ENCODE measurements around the gene OR2M2. TPM values are rescaled to one million over a fixed set of nuclear protein-coding genes. Genes with fewer than 3 reads are reported as not detected.

OR2M2 gene
- total RNA-seq, 1 donor from 2014 or later: not detected

GRCh38 chr1:248215880-248216279, 41.3 kb downstream of the OR2M2 start:
- intact Hi-C loops (cut with DNase I): no loop called here

DNA sequence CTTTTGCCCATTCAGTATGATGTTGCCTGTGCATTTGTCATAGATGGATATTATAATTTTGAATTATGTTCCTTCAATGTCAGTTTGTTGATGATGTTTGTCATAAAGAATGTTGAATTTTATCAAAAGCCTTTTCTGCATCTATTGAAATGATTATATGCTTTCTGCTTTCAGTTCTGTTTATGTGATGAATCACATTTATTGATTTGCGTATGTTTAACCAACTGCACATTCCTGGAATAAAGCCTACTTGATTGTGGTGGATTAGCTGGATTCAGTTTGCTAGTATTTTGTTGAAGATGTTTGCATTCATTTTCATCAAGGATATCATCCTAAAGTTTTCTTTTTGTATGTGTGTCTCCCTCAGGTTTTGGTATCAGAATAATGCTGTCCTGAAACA, 50.9 kb downstream of the OR2M2 start:
- no peak for DNase-seq (ENCODE audit: low spot score in 2 of 2)
- Histone ChIP-seq H3K4me1 (no peaks in the 10 kb centered on the region), H3K4me3 (no peak overlapping the region), H3K36me3 (no peaks in the 10 kb centered on the region), H3K27me3 (no peaks in the 10 kb centered on the region), H3K27ac (no peak overlapping the region), H3K9me3 (no peaks in the 10 kb centered on the region)
- intact Hi-C loops (cut with DNase I): no loop called here
- TF ChIP-seq, protein P1, sequence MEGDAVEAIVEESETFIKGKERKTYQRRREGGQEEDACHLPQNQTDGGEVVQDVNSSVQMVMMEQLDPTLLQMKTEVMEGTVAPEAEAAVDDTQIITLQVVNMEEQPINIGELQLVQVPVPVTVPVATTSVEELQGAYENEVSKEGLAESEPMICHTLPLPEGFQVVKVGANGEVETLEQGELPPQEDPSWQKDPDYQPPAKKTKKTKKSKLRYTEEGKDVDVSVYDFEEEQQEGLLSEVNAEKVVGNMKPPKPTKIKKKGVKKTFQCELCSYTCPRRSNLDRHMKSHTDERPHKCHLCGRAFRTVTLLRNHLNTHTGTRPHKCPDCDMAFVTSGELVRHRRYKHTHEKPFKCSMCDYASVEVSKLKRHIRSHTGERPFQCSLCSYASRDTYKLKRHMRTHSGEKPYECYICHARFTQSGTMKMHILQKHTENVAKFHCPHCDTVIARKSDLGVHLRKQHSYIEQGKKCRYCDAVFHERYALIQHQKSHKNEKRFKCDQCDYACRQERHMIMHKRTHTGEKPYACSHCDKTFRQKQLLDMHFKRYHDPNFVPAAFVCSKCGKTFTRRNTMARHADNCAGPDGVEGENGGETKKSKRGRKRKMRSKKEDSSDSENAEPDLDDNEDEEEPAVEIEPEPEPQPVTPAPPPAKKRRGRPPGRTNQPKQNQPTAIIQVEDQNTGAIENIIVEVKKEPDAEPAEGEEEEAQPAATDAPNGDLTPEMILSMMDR (IDR thresholded peaks at IDR 0.05): no peak

More at GRCh38 chr1:248215880-248216279, 41.3 kb downstream of the OR2M2 start:
- DNase-seq (ENCODE audit: low spot score in 2 of 2): no peak
- no peaks in the 10 kb centered on the region for H3K27me3 ChIP-seq
- H3K36me3 ChIP-seq: no peaks in the 10 kb centered on the region
- H3K27ac ChIP-seq: no peak overlapping the region
- H3K4me1 ChIP-seq: no peaks in the 10 kb centered on the region
- TF ChIP-seq, protein P1 (IDR thresholded peaks at IDR 0.05): no peak
- no peak overlapping the region for H3K4me3 ChIP-seq
- no peaks in the 10 kb centered on the region for H3K9me3 ChIP-seq

DNA sequence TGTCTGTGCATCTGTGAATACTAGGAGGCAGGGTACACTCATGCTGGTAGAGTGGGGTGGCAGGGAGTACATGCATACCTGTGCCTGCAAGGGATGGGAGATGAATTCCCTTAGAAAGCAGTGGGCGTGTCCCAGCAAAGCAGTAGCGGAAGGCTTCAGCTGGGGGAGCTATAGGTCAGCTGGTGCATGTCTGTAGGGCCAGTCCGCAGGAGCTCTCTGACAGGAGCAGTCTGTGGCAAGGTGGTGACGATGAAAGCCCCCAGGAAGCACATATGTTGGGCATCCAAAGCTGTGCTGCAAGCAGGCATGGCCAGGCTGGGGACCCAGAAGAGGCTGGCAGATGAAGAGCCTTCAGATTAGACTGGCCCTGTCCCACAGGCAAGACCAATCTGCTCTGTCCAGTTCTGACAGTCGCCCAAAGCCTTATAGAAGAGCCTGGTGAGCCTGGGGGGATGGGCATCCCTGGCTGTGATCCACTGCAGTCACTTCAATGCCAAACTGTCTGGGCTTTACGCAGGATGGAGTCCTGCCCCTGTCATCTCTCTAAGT, 54.8 kb downstream of the OR2M2 start:
- intact Hi-C loops (cut with DNase I): no loop called here
- H3K4me3 ChIP-seq: no peak overlapping the region
- no peaks in the 10 kb centered on the region for H3K27me3 ChIP-seq
- no peaks in the 10 kb centered on the region for H3K36me3 ChIP-seq
- H3K27ac ChIP-seq: no peak overlapping the region
- no peak for DNase-seq (ENCODE audit: low spot score in 2 of 2)
- no peaks in the 10 kb centered on the region for H3K4me1 ChIP-seq
- TF ChIP-seq, protein P1 (IDR thresholded peaks at IDR 0.05): no peak
- no peaks in the 10 kb centered on the region for H3K9me3 ChIP-seq

Other genes with a start within 250 kb of the OR2M2 start
- not detected for gene OR2AJ1, start 249.9 kb upstream of the OR2M2 start, total RNA-seq
- gene OR2L8, start 226.0 kb upstream of the OR2M2 start, total RNA-seq: not detected
- gene OR2AK2, start 209.6 kb upstream of the OR2M2 start, total RNA-seq: not detected
- not detected for gene OR2L5, start 161.2 kb upstream of the OR2M2 start, total RNA-seq
- not detected for gene OR2L2, start 144.8 kb upstream of the OR2M2 start, total RNA-seq
- gene OR2L3, start 128.0 kb upstream of the OR2M2 start, total RNA-seq: not detected
- gene OR2L13, start 79.6 kb upstream of the OR2M2 start, total RNA-seq: not detected
- gene OR2M5, start 29.7 kb upstream of the OR2M2 start, total RNA-seq: not detected
- gene OR2M3, start 22.4 kb downstream of the OR2M2 start, total RNA-seq: not detected
- not detected for gene OR2M4, start 56.6 kb downstream of the OR2M2 start, total RNA-seq
- gene OR2T33, start 103.2 kb downstream of the OR2M2 start, total RNA-seq: not detected
- not detected for gene OR2T12, start 128.6 kb downstream of the OR2M2 start, total RNA-seq
- gene OR2M7, start 149.7 kb downstream of the OR2M2 start, total RNA-seq: not detected
- gene OR14C36, start 174.0 kb downstream of the OR2M2 start, total RNA-seq: not detected
- gene OR2T4, start 186.8 kb downstream of the OR2M2 start, total RNA-seq: not detected
- not detected for gene OR2T6, start 200.9 kb downstream of the OR2M2 start, total RNA-seq
- gene OR2T1, start 228.2 kb downstream of the OR2M2 start, total RNA-seq: not detected